Kidney epithelial cell (primary cell): Measurements from ENCODE around the gene BRINP3. TPM values are rescaled to one million over a fixed set of nuclear protein-coding genes. Genes with fewer than 3 reads are reported as not detected.

Source experiments
- DNase-seq: peaks from one replicate; pipeline ENCODE4 v3.0.0-alpha.2; 2010; ENCODE audit warnings: low read depth
- H3K27me3 ChIP-seq: 2 replicates; pipeline ENCODE4 v1.6.0; 2011; ENCODE audit warnings: low read length; ENCODE audit not compliant: control insufficient read depth, insufficient read depth
- H3K36me3 ChIP-seq: 2 replicates; pipeline ENCODE4 v1.5.1; 2011; ENCODE audit warnings: low read length; ENCODE audit not compliant: control insufficient read depth, insufficient read depth
- H3K4me3 ChIP-seq: 2 replicates; pipeline ENCODE4 v1.5.1; 2011; ENCODE audit warnings: low read depth, mild to moderate bottlenecking, control low read depth, low read length
- total RNA-seq: library from RNA; depleted of rRNA; stranded (reverse); fragments of >200 nt; gene quantifications from 2 replicates; pipeline ENCODE4 v1.2.3, GENCODE V29; 2015
- TF ChIP-seq, protein P1 (sequence below): IDR thresholded peaks from 2 replicates; pipeline ENCODE4 v1.5.1; 2011; ENCODE audit warnings: mild to moderate bottlenecking, moderate library complexity, low read length, control low read depth, inconsistent platforms; ENCODE audit not compliant: insufficient read depth, poor library complexity, severe bottlenecking

BRINP3 gene
- total RNA-seq, 1 donor from 2014 or later: 0.04 TPM

DNA sequence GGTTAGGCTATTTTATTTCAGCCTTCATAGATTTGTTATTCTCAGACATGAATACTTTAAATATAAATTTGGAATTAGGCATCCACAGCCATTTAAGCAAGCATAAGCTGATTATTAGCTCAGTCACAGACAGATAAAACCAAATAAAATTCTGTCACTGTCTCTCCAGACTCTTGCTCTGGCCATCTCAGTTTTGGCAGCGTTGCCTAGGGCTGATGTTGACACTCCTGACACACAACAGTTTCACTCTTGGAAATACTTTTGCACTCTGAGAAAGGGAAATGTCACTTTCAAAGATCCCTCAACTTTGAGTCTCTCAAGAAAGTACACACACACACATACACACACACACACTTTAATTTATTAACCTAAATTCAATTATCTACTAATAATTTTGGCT lies 372.7 kb downstream of the BRINP3 start:
- H3K27me3 ChIP-seq: no peaks in the 10 kb centered on the region
- DNase-seq: no peak
- no peak overlapping the region for H3K4me3 ChIP-seq
- no peaks in the 10 kb centered on the region for H3K36me3 ChIP-seq
- TF ChIP-seq, protein P1, sequence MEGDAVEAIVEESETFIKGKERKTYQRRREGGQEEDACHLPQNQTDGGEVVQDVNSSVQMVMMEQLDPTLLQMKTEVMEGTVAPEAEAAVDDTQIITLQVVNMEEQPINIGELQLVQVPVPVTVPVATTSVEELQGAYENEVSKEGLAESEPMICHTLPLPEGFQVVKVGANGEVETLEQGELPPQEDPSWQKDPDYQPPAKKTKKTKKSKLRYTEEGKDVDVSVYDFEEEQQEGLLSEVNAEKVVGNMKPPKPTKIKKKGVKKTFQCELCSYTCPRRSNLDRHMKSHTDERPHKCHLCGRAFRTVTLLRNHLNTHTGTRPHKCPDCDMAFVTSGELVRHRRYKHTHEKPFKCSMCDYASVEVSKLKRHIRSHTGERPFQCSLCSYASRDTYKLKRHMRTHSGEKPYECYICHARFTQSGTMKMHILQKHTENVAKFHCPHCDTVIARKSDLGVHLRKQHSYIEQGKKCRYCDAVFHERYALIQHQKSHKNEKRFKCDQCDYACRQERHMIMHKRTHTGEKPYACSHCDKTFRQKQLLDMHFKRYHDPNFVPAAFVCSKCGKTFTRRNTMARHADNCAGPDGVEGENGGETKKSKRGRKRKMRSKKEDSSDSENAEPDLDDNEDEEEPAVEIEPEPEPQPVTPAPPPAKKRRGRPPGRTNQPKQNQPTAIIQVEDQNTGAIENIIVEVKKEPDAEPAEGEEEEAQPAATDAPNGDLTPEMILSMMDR: no peak

DNA sequence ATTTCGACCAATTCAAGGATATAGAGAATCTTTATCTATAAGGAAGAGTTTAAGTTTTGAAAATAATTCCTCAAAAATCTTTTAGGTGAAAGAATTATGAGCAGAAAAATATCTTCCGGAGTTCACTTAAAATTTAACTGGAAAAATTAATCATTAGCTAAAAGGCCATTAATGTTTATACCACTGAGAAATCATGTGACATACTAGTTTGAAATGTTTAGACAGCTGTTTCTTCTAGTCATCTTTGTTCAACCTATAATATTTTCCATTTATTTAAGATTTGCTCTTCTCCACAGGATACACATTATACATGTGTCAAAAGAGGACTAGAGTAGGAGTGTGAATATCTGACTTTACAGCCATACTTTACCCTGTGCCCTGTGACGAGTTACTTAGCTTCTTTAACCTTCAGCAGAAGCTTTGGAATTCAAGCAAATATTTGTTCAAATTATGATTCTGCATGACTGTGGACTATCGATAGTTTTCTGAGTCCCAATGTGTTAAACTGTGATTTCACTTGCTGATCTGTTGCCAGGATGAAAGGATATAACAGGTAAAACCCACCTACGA lies 374.8 kb downstream of the BRINP3 start:
- Histone ChIP-seq H3K36me3 (no peaks in the 10 kb centered on the region), H3K27me3 (no peaks in the 10 kb centered on the region), H3K4me3 (no peak overlapping the region)
- no peak for DNase-seq
- TF ChIP-seq, protein P1: no peak

DNA sequence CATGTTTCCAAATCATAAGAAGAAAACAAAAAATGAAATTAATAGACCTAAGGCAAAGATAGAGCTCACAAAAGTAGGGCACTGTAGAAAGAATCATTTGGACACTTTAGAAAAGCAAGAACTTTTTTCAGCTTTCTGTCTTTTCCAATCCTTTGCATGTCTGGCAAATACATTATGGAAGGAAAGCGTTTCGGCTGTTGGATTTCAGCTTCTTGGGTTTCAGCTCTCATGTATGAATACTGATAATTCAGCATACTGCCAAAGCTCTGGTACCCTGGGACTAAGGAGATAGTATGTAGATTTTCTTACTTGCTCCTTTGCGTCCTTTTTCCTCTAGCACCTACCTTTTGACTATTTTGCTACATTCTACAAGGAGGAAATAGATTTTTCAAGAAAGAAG lies 375.9 kb downstream of the BRINP3 start:
- Histone ChIP-seq H3K4me3 (no peak overlapping the region), H3K36me3 (no peaks in the 10 kb centered on the region), H3K27me3 (no peaks in the 10 kb centered on the region)
- no peak for DNase-seq
- TF ChIP-seq, protein P1: no peak

DNA sequence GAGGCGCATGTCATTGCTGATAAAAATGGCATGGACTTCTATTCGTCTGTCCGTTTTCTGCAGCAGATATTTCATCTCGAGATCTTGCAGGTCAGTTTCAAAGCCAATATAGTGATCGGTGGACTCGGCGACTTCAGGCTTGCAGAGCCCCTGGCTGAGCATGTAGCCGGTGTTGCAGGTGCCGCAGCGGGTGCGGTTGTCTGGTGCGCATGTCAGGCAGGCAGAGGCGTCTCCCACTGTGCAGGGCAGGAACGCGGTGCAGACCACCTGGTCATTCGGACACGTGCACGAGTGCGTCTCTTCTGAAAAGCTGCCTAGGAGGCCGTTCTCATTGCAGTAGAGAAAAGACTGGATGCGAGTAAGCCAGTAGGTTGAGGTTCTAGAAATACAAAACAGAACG lies 378.9 kb downstream of the BRINP3 start:
- Histone ChIP-seq H3K4me3 (no peak overlapping the region), H3K27me3 (no peaks in the 10 kb centered on the region), H3K36me3 (no peaks in the 10 kb centered on the region)
- no peak for DNase-seq
- TF ChIP-seq, protein P1: no peak

DNA sequence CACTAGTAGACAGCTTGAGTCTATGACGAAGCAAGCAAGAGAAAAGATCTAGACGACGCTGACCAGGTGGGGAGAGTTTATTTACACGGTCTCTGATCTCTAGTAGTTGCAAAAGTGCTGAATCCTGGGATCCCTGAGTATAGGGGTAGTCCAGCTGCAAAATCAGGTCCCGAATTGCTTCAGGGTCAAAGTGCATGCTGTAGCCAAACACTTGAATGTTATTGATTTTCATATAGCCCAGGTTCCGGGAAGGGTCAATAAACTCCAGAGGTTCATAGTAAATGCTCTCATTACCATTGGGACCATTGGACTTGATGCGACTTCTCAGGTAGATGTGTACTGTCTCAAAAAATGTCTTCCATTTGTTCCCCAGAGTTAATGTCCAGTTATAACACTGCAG lies 379.6 kb downstream of the BRINP3 start:
- H3K27me3 ChIP-seq: no peaks in the 10 kb centered on the region
- no peak overlapping the region for H3K4me3 ChIP-seq
- TF ChIP-seq, protein P1: no peak
- no peak for DNase-seq
- H3K36me3 ChIP-seq: no peaks in the 10 kb centered on the region

DNA sequence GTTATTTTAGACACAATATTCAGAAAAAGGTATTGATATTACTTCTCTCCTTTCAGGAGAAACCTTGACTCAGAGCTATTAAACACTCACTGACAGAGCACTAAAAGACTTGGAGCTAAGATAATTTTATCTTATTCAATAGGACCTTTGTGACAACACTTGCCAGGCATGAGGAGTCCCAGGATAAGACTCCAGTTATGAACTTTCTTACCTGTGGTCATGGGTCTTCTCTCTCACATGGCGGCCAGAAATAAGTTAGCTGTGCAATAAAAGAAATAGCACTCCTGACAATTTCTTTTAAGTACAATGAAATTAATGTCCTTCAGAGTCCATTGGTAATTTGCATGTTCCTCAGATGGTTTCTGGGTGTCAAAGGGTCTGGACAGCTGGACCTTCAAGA lies 382.1 kb downstream of the BRINP3 start:
- DNase-seq: no peak
- no peak overlapping the region for H3K4me3 ChIP-seq
- H3K36me3 ChIP-seq: no peaks in the 10 kb centered on the region
- no peaks in the 10 kb centered on the region for H3K27me3 ChIP-seq
- TF ChIP-seq, protein P1: no peak
